SK-N-SH (cell line): ENCODE measurements around the gene DEPDC7. TPM values are rescaled to one million over a fixed set of nuclear protein-coding genes. Genes with fewer than 3 reads are reported as not detected.

ENCODE experiments used
- CTCF ChIA-PET: fragments of 300-600, 350-600 bp; formaldehyde crosslinking; extraction: SDS; loops from one replicate; lab custom pipeline; 2021; lab: Yijun Ruan, JAX
- POLR2A ChIA-PET: fragments of 350-600 bp; sonication (Branson Sonifier 250); formaldehyde crosslinking; extraction: SDS; loops from one replicate; lab custom pipeline; 2020; ENCODE audit warnings: antibody characterized with exemption, inconsistent platforms; lab: Yijun Ruan, JAX
- DNase-seq: peaks from one replicate; pipeline ENCODE4 v3.0.0; 2012
- H2AFZ ChIP-seq: fragments of 200-600 bp; sonication (generic); 2 replicates; pipeline ENCODE4 v1.8.1; 2016; ENCODE audit warnings: antibody characterized with exemption, mild to moderate bottlenecking, low read depth
- H3F3A ChIP-seq: fragments of 200-600 bp; sonication (generic); replicated peaks from 2 replicates; pipeline ENCODE3; 2016; ENCODE audit warnings: antibody characterized with exemption, mild to moderate bottlenecking; ENCODE audit not compliant: insufficient read depth
- H3K27ac ChIP-seq, 2 experiments: fragments of 200-500 bp in 1 of 2; fragments of 200-600 bp in 1 of 2; sonication (Bioruptor generic) in 1 of 2; sonication (generic), shearing (Covaris generic) in 1 of 2; 2 replicates each; pipeline versions ENCODE4 v1.5.1 to v1.6.1; 2014 to 2016; ENCODE audit warnings: low read depth in 2 of 2, inconsistent platforms in 1 of 2, low read length in 1 of 2, mild to moderate bottlenecking in 1 of 2, mixed read lengths in 1 of 2
- H3K27me3 ChIP-seq: fragments of 200-600 bp; sonication (generic), shearing (Covaris generic); 2 replicates; pipeline ENCODE4 v1.6.1; 2016; ENCODE audit warnings: mixed run types; ENCODE audit not compliant: insufficient read depth
- H3K36me3 ChIP-seq, 2 experiments: fragments of 200-500 bp in 1 of 2; fragments of 200-600 bp in 1 of 2; sonication (Bioruptor generic) in 1 of 2; sonication (generic) in 1 of 2; replicated peaks in 1 of 2; 2 replicates each; pipeline versions ENCODE3 to v1.5.1; 2014 to 2016; ENCODE audit warnings: low read length in 1 of 2, mild to moderate bottlenecking in 1 of 2; ENCODE audit not compliant: insufficient read depth in 2 of 2, control insufficient read depth in 1 of 2
- H3K4me1 ChIP-seq, 2 experiments: fragments of 200-500 bp in 1 of 2; fragments of 200-600 bp in 1 of 2; sonication (Bioruptor generic) in 1 of 2; sonication (generic), shearing (Covaris generic) in 1 of 2; 2 replicates each; pipeline versions ENCODE4 v1.5.1 to v1.6.1; 2014 to 2016; ENCODE audit warnings: low read depth in 1 of 2, low read length in 1 of 2, mixed run types in 1 of 2; ENCODE audit not compliant: insufficient read depth in 2 of 2, control insufficient read depth in 1 of 2
- H3K4me2 ChIP-seq: fragments of 200-600 bp; sonication (generic), shearing (Covaris generic); 2 replicates; pipeline ENCODE4 v1.6.1; 2017; ENCODE audit warnings: mixed run types
- H3K4me3 ChIP-seq, 2 experiments: fragments of 200-500 bp in 1 of 2; fragments of 200-600 bp in 1 of 2; sonication (Bioruptor generic) in 1 of 2; sonication (generic), shearing (Covaris generic) in 1 of 2; 2 replicates each; pipeline versions ENCODE4 v1.5.1 to v1.8.1; 2014 to 2016; ENCODE audit warnings: low read depth in 2 of 2, inconsistent platforms in 1 of 2, low read length in 1 of 2, mild to moderate bottlenecking in 1 of 2, mixed read lengths in 1 of 2, moderate library complexity in 1 of 2
- H3K79me2 ChIP-seq: fragments of 200-600 bp; sonication (generic); 2 replicates; pipeline ENCODE4 v1.8.1; 2017; ENCODE audit warnings: mild to moderate bottlenecking; ENCODE audit not compliant: insufficient read depth
- H3K9ac ChIP-seq: fragments of 200-600 bp; sonication (generic); 2 replicates; pipeline ENCODE4 v1.6.1; 2017; ENCODE audit warnings: mixed run types
- H3K9me2 ChIP-seq: fragments of 200-600 bp; sonication (generic); 2 replicates; pipeline ENCODE4 v1.6.1; 2017; ENCODE audit warnings: mixed run types
- H3K9me3 ChIP-seq: fragments of 200-600 bp; sonication (generic); 2 replicates; pipeline ENCODE4 v1.6.1; 2017; ENCODE audit warnings: mixed run types, mild to moderate bottlenecking, moderate library complexity
- H4K20me1 ChIP-seq: fragments of 200-600 bp; sonication (generic); 2 replicates; pipeline ENCODE4 v1.6.1; 2017; ENCODE audit warnings: mild to moderate bottlenecking, mixed run types; ENCODE audit not compliant: insufficient read depth
- ELF1 ChIP-seq: IDR thresholded peaks from 2 replicates; pipeline ENCODE4 v1.4.0; 2012
- EP300 ChIP-seq, 2 experiments: IDR thresholded peaks; 2 replicates each; pipeline versions ENCODE4 v1.4.0 to v1.6.1; 2012; ENCODE audit warnings: borderline replicate concordance in 1 of 2, low read depth in 1 of 2, low read length in 1 of 2
- EZH2phosphoT487 ChIP-seq: fragments of 200-600 bp; sonication (generic); IDR thresholded peaks from 2 replicates; pipeline ENCODE4 v1.6.1; 2017; ENCODE audit warnings: low read depth, mixed run types, mild to moderate bottlenecking, antibody characterized with exemption, moderate library complexity, borderline replicate concordance
- FOSL2 ChIP-seq: IDR thresholded peaks from 2 replicates; pipeline ENCODE4 v1.4.0; 2012; ENCODE audit warnings: low read depth, mild to moderate bottlenecking, moderate library complexity, borderline replicate concordance
- GATA2 ChIP-seq: sonication (generic); formaldehyde crosslinking; IDR thresholded peaks from 2 replicates; pipeline ENCODE4 v1.5.0; 2020; ENCODE audit warnings: mild to moderate bottlenecking, missing genetic modification reagents
- IRF3 ChIP-seq: fragments of 150-350 bp; IDR thresholded peaks from 2 replicates; pipeline ENCODE4 v1.6.1; 2016; ENCODE audit warnings: mild to moderate bottlenecking, low read depth, low read length
- JUND ChIP-seq: IDR thresholded peaks from 2 replicates; pipeline ENCODE4 v1.4.0; 2012
- NFIC ChIP-seq: IDR thresholded peaks from 2 replicates; pipeline ENCODE4 v1.4.0; 2012; ENCODE audit warnings: borderline replicate concordance
- PBX3 ChIP-seq: IDR thresholded peaks from 2 replicates; pipeline ENCODE4; 2012
- POLR2AphosphoS5 ChIP-seq: IDR thresholded peaks from 2 replicates; pipeline ENCODE4 v1.6.1; 2012; ENCODE audit warnings: low read depth, low read length
- RAD21 ChIP-seq: IDR thresholded peaks from 2 replicates; pipeline ENCODE4 v1.6.1; 2012; ENCODE audit warnings: mild to moderate bottlenecking, low read length
- RCOR1 ChIP-seq: fragments of 150-350 bp; IDR thresholded peaks from 2 replicates; pipeline ENCODE4 v1.6.1; 2017; ENCODE audit warnings: antibody characterized with exemption, low read length
- USF1 ChIP-seq: IDR thresholded peaks from 2 replicates; pipeline ENCODE4 v1.4.0; 2012; ENCODE audit warnings: low read depth, borderline replicate concordance
- YY1 ChIP-seq: IDR thresholded peaks from 2 replicates; pipeline ENCODE4 v1.4.0; 2012; ENCODE audit warnings: low read depth, mild to moderate bottlenecking
- whole genome bisulfite sequencing: methylation state at CpG from one replicate; pipeline ENCODE4 v1.1.6; 2017; ENCODE audit warnings: low lambda C conversion rate; 5-methylcytosine and 5-hydroxymethylcytosine counted together
- polyA plus RNA-seq, 3 experiments: library from polyadenylated mRNA; depleted of rRNA; stranded (reverse); fragments of >200 nt; gene quantifications; 2 replicates each; pipeline ENCODE4 v1.2.3, GENCODE V29; 2012
- TF ChIP-seq, protein P1 (sequence below): IDR thresholded peaks from 2 replicates; pipeline ENCODE4 v1.4.0; 2012; ENCODE audit warnings: low read depth, borderline replicate concordance

The DEPDC7 gene
- polyA plus RNA-seq, 1 of the 3 experiments (the other 2 are of a cell fraction): 9.7 TPM

DNA sequence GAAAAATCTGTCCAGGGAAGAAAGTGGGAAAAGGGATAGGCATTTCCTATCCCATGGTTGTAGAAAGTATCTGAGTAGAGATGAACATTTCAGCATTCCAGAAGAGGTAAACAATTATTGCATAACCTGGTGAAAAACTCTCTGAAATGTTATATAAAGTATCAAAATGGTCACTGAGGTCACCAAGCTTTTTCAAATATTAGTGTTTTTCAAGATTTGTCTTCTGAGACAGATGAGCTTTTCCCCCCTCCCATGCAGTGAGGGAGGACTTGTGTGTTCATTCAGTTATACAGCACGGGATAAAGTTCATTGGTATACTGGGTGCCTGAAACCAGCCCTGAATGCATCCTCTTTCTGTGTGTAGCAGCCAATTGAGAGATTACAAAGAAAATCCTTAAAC lies 1.9 kb upstream of the DEPDC7 start:
- Histone ChIP-seq H3K4me1 (peaks cover 5 to 29% of the 10 kb centered on the region in 2 experiments; a peak in 3 of 4 replicates), H3K79me2 (peaks cover 18% of the 10 kb centered on the region; the same call in 1 of the 2 replicates), H3K27me3 (no peaks in the 10 kb centered on the region), H3F3A (peaks cover 21% of the 10 kb centered on the region), H3K9me2 (no peaks in the 10 kb centered on the region), H2AFZ (no peak overlapping the region), H4K20me1 (no peaks in the 10 kb centered on the region), H3K4me3 (no peak overlapping the region), H3K27ac (no peak overlapping the region), H3K4me2 (no peak overlapping the region), H3K9ac (no peak overlapping the region), H3K36me3 (no peaks in the 10 kb centered on the region), H3K9me3 (no peaks in the 10 kb centered on the region)
- WGBS: 73% methylated on average over 1 of the region's 1 CpG
- ChIA-PET CTCF (interaction anchor here (1.0 kb wide), 1 partner anchor 13 kb away, joined by 3 read pairs; no protein-coding TSS in a partner anchor), POLR2A (no interaction called here)
- no peak for DNase-seq
- TF ChIP-seq PBX3: no peak
- no peak for TF ChIP-seq RCOR1
- no peak for TF ChIP-seq IRF3
- no peak for TF ChIP-seq POLR2AphosphoS5
- no peak for TF ChIP-seq YY1
- TF ChIP-seq EZH2phosphoT487: no peak
- TF ChIP-seq NFIC: no peak
- TF ChIP-seq ELF1: no peak
- no peak for TF ChIP-seq RAD21
- no peak for TF ChIP-seq GATA2 (CRISPR knock-in tag)

DNA sequence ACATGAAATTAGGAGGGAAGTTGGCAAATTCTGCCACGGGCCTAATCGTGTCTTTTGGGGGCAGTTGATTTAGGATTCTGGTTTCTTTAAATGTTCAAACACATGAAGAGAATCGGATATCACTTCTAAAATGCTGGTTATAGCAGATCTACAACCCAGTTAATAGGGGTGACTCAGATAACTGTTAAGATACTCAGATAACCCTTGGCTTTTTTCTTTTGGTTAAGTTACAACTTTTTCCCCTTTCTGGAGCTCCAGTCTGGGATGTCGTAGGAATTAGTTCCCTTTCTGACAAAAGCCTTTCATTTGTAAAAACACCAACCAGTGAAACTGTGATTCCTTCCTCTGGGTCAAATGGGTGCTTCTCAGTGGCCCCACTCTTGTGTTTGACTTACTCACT lies 976 bp downstream of the DEPDC7 start:
- CTCF ChIA-PET: interaction anchor here (0.5 to 2.7 kb wide), 4 partner anchors 11 to 193 kb away, joined by 3 to 14 read pairs (median 3); no protein-coding TSS in a partner anchor
- no peaks in the 10 kb centered on the region for H3K36me3 ChIP-seq
- H2AFZ ChIP-seq: peak overlapping the region; percentile 70; the same call in 1 of the 2 replicates
- no peaks in the 10 kb centered on the region for H4K20me1 ChIP-seq
- peaks cover 20% of the 10 kb centered on the region for H3F3A ChIP-seq
- H3K9me3 ChIP-seq: no peaks in the 10 kb centered on the region
- 25% methylated on average over 4 of the region's 4 CpGs for WGBS
- POLR2A ChIA-PET: interaction anchor here (1.7 kb wide), 1 partner anchor 23 kb away, joined by 6 read pairs; the partner anchor contains the start of gene TCP11L1
- peak overlapping the region; percentile 77 for H3K4me2 ChIP-seq
- TF ChIP-seq, protein P1, sequence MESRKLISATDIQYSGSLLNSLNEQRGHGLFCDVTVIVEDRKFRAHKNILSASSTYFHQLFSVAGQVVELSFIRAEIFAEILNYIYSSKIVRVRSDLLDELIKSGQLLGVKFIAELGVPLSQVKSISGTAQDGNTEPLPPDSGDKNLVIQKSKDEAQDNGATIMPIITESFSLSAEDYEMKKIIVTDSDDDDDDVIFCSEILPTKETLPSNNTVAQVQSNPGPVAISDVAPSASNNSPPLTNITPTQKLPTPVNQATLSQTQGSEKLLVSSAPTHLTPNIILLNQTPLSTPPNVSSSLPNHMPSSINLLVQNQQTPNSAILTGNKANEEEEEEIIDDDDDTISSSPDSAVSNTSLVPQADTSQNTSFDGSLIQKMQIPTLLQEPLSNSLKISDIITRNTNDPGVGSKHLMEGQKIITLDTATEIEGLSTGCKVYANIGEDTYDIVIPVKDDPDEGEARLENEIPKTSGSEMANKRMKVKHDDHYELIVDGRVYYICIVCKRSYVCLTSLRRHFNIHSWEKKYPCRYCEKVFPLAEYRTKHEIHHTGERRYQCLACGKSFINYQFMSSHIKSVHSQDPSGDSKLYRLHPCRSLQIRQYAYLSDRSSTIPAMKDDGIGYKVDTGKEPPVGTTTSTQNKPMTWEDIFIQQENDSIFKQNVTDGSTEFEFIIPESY: no peak
- TF ChIP-seq USF1 (no peak), FOSL2 (0 out of 2 replicates have a peak, but pooled peaks have one; percentile 28), POLR2AphosphoS5 (0 out of 2 replicates have a peak, but pooled peaks have one; percentile 10), EP300 (IDR thresholded peaks at IDR 0.05; ENCODE audit: borderline replicate concordance in 1 of 2, low read depth in 1 of 2, low read length in 1 of 2) (peak in 1 of 2 experiments; percentile 49; a peak in 1 of 4 replicates), PBX3 (peak; percentile 22; the same call in 1 of the 2 replicates), JUND (peak; percentile 33; the same call in 1 of the 2 replicates), YY1 (0 out of 2 replicates have a peak, but pooled peaks have one; percentile 9)
- no peaks in the 10 kb centered on the region for H3K9me2 ChIP-seq
- peak overlapping the region; percentile 65 to 81; a peak in 3 of 4 replicates for H3K4me3 ChIP-seq
- no peak for DNase-seq
- peaks cover 45% of the 10 kb centered on the region; the same call in 1 of the 2 replicates for H3K79me2 ChIP-seq
- peak overlapping the region; percentile 40 to 47; a peak in 3 of 4 replicates for H3K27ac ChIP-seq
- H3K27me3 ChIP-seq: no peaks in the 10 kb centered on the region
- H3K9ac ChIP-seq: peak overlapping the region; percentile 41; the same call in 1 of the 2 replicates
- H3K4me1 ChIP-seq: peaks cover 5 to 23% of the 10 kb centered on the region in 2 experiments; a peak in 3 of 4 replicates
